Neural cell (in vitro differentiated cells): Measurements from ENCODE around the gene USP20.

ENCODE experiments used
- POLR2AphosphoS5 ChIP-seq: IDR thresholded peaks from 2 replicates; pipeline ENCODE4 v1.6.1; 2012
- SMC3 ChIP-seq: fragments of 450-650 bp; conservative IDR thresholded peaks from 2 replicates; pipeline ENCODE4 v1.6.1; 2014; ENCODE audit warnings: antibody characterized with exemption, mild to moderate bottlenecking, moderate library complexity; ENCODE audit not compliant: poor library complexity
- TF ChIP-seq, protein P1 (sequence below): fragments of 450-650 bp; IDR thresholded peaks from 2 replicates; pipeline ENCODE4 v1.5.1; 2014; ENCODE audit warnings: antibody characterized with exemption, mild to moderate bottlenecking, moderate library complexity; ENCODE audit not compliant: poor library complexity, severe bottlenecking

DNA sequence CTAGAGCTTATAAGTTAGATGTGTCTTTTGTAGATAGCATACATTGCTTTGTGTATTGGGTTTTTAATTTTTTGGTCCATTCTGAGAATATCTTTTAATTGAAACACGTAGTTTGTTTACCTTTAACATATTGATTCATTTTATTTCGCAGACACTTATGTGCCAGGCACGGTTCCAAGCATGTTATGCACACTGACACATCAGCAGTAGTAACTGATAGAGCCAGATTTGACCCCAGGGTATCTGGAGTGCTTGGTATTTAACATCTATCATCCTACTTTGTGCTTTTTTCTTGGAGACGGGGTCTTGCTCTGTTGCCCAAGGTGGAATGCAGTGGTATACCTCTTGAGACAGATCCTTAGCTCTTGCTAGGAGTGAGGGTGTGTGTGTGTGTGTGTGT is 71.9 kb downstream of the USP20 start:
- no peak for TF ChIP-seq POLR2AphosphoS5
- TF ChIP-seq, protein P1, sequence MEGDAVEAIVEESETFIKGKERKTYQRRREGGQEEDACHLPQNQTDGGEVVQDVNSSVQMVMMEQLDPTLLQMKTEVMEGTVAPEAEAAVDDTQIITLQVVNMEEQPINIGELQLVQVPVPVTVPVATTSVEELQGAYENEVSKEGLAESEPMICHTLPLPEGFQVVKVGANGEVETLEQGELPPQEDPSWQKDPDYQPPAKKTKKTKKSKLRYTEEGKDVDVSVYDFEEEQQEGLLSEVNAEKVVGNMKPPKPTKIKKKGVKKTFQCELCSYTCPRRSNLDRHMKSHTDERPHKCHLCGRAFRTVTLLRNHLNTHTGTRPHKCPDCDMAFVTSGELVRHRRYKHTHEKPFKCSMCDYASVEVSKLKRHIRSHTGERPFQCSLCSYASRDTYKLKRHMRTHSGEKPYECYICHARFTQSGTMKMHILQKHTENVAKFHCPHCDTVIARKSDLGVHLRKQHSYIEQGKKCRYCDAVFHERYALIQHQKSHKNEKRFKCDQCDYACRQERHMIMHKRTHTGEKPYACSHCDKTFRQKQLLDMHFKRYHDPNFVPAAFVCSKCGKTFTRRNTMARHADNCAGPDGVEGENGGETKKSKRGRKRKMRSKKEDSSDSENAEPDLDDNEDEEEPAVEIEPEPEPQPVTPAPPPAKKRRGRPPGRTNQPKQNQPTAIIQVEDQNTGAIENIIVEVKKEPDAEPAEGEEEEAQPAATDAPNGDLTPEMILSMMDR = no peak
- no peak for TF ChIP-seq SMC3
